Tracheal epithelial cell (primary cell): ENCODE measurements around the gene OR6S1. TPM values are rescaled to one million over a fixed set of nuclear protein-coding genes. Genes with fewer than 3 reads are reported as not detected.

Experiments
- total RNA-seq: library from RNA; depleted of rRNA; stranded (reverse); fragments of >200 nt; gene quantifications from 2 replicates; pipeline ENCODE4 v1.2.1, GENCODE V29; 2014

OR6S1 gene, protein sequence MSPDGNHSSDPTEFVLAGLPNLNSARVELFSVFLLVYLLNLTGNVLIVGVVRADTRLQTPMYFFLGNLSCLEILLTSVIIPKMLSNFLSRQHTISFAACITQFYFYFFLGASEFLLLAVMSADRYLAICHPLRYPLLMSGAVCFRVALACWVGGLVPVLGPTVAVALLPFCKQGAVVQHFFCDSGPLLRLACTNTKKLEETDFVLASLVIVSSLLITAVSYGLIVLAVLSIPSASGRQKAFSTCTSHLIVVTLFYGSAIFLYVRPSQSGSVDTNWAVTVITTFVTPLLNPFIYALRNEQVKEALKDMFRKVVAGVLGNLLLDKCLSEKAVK
- total RNA-seq: not detected in 2 replicates

DNA sequence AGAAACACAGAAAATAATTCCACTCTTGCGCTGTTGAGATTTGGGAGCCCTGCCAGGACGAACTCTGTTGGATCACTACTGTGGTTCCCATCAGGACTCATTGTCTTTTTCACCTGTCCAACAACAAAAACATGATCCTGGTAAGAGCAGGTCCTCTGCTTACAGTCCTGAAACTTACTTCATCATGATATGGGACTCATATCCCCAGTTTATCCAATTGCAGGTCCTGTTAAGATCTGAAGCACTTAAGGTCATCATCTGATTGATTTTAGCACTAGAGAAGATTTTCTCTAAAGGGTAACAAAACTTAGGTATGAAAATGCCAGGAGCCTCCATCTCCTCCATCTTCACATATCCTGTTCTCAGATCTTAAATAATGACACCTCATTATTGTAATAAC, at the start of gene OR6S1:
OR6S1 (minus strand) TSS at position 101 of the 400 bp plus-strand sequence; CDS start at position 101, 0 bp downstream.

DNA sequence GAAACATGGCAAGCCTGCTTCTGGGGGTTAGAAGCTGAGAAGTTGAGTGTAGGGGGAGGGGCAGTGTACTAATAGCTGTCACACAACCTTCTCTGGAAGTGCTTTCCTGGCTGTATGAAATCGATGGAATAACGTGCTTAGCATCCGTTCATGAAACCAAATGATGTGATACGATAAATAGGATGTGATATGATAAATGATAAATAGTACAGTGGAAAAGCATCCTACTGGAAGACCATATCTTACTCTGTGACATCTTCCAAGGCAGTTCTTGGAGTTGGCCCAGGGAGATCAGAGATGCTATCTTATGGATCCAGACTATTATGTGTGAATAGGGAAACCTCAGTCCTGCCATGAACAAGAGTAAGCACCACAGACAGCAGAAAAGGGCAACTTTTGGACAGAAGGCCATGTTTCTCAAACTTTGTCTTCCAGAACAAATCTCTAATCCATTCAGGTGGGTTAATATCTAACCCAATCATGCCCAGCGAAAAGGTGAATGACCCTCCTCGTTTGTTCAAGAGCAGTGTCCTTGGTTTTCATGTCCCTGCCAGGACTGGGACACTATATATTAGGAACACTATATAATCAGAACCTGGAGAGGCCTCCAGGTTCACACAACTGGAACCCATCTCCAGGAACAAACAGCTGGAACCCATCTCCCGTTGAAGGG, 46.8 kb upstream of the OR6S1 start, which contains the start of gene ANG:
ANG (plus strand) TSS at position 598 of the 673 bp plus-strand sequence. CDS start 4,801 bp downstream, outside the sequence.

DNA sequence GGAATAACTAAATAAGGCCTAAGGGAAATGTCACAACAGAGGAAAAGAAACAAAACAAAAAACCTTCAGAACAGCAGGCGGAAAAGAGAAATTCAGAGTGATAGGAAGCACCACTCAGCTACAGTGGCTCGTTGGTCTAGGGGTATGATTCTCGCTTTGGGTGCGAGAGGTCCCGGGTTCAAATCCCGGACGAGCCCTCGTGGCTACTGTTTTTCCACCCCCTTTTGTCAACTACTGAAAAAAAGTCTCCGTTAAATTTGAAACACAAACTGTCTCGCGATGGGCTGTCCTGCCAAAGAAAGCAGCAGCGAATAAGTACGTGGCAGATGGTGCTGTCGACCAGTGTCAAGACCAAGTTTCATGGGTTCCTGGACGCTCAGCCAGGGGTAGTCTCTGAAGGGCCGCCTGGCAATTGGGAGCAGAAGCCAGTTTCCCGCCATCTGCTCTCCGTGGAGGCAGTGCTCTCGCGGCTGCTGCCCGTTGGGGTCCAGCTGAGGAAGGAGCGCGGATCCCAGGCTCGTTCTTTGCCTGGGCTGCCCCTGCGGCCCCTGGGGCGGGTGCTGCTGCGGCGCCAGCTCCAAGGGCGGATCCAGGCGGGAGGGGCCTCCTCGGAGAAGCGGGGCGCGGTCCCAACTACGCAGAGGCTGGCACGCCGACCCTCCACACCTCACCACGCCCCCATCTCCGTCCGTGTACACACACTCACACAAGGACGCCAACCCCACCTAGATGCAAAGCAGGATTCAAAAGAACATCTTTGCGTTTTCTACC, 42.6 kb upstream of the OR6S1 start, which contains the start of gene RNASE4:
RNASE4 (plus strand) TSS at position 670 of the 771 bp plus-strand sequence. CDS start 14,812 bp downstream, outside the sequence.

DNA sequence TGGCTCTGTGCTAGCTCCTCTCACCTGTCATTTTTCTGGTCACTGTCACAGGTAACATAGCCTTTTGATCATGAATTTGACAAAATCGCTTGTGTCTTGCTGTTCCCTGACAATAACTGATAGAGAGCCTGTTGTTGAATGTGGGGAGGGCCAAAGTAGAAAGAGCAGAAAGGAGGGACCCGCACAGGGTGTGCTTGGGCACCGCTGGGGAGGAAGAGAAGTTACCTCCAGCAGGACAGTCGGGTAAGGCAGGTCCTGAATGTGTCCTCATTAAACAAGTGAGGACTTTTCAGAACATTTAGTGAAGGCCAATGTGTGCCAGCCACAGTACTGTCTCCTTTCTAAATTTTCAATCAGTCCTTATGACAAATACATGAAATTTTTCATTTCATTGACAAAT, 50.3 kb downstream of the OR6S1 start, which contains the start of gene RNASE12:
RNASE12 (minus strand) TSS at position 142 of the 400 bp plus-strand sequence. CDS start 653 bp downstream, outside the sequence.

Other genes starting within 250 kb of the OR6S1 start
- 15.6 and 17.6 TPM in 2 replicates for gene TEP1, start 228.2 kb downstream of the OR6S1 start, total RNA-seq
- gene KLHL33, start 205.5 kb downstream of the OR6S1 start, total RNA-seq: not detected in 2 replicates
- gene OSGEP, start 186.9 kb downstream of the OR6S1 start, total RNA-seq: 16.2 and 19.3 TPM in 2 replicates
- gene APEX1, start 186.5 kb downstream of the OR6S1 start, total RNA-seq: 43.4 and 45.2 TPM in 2 replicates
- gene PIP4P1, start 180.3 kb downstream of the OR6S1 start, total RNA-seq: 16.4 and 23.4 TPM in 2 replicates
- gene PNP, start 172.3 kb downstream of the OR6S1 start, total RNA-seq: 95.3 and 110 TPM in 2 replicates
- gene RNASE10, start 136.2 kb downstream of the OR6S1 start, total RNA-seq: not detected in 2 replicates
- gene RNASE9, start 80.6 kb downstream of the OR6S1 start, total RNA-seq: under 0.01 TPM in 1 of 2 replicates, not detected in the other
- not detected in 2 replicates for gene RNASE11, start 53.7 kb downstream of the OR6S1 start, total RNA-seq
- gene RNASE12, start 50.3 kb downstream of the OR6S1 start, total RNA-seq: not detected in 2 replicates
- gene RNASE4, start 42.9 kb upstream of the OR6S1 start, total RNA-seq: 7.2 and 10.1 TPM in 2 replicates
- gene ANG, start 47.1 kb upstream of the OR6S1 start, total RNA-seq: 4.9 and 7.2 TPM in 2 replicates
- not detected in 2 replicates for gene EDDM3A, start 104.2 kb upstream of the OR6S1 start, total RNA-seq
- not detected in 2 replicates for gene EDDM3B, start 126.7 kb upstream of the OR6S1 start, total RNA-seq
- gene RNASE6, start 139.6 kb upstream of the OR6S1 start, total RNA-seq: not detected in 2 replicates
- gene RNASE1, start 161.2 kb upstream of the OR6S1 start, total RNA-seq: 0.72 TPM in 1 of 2 replicates, not detected in the other
- not detected in 2 replicates for gene RNASE3, start 249.7 kb upstream of the OR6S1 start, total RNA-seq